DND-41 (cell line): ENCODE data around the gene CREB3L1.
"Not testable (repeated sequence)": the region's sequence is repeated elsewhere in the genome, so short reads cannot be mapped to it uniquely, and the experiment has no call there.

ENCODE experiments used
- ATAC-seq: fragments of 200-7000 bp; cut with Tn5 transposase; 3 replicates; pipeline ENCODE4 v1.9.1; 2021; ENCODE audit warnings: low read depth; ENCODE audit not compliant: insufficient read depth
- DNase-seq: peaks from one replicate; pipeline ENCODE4 v3.0.0-alpha.2; 2020
- H2AFZ ChIP-seq: 2 replicates; pipeline ENCODE4 v1.6.0; 2012; ENCODE audit warnings: low read depth, low read length
- H3K27ac ChIP-seq: 2 replicates; pipeline ENCODE4 v1.5.1; 2012; ENCODE audit warnings: low read length, inconsistent platforms
- H3K27me3 ChIP-seq: fragments of 200-600 bp; sonication (generic); 2 replicates; pipeline ENCODE4 v1.6.0; 2012; ENCODE audit warnings: low read length, mild to moderate bottlenecking, inconsistent platforms; ENCODE audit not compliant: insufficient read depth, poor library complexity
- H3K36me3 ChIP-seq: 2 replicates; pipeline ENCODE4 v1.5.1; 2012; ENCODE audit warnings: low read length, inconsistent platforms; ENCODE audit not compliant: insufficient read depth
- H3K4me1 ChIP-seq: 2 replicates; pipeline ENCODE4 v1.5.1; 2012; ENCODE audit warnings: mild to moderate bottlenecking, low read length; ENCODE audit not compliant: insufficient read depth
- H3K4me2 ChIP-seq: 2 replicates; pipeline ENCODE4 v1.6.0; 2012; ENCODE audit warnings: mild to moderate bottlenecking, moderate library complexity, low read length, inconsistent platforms; ENCODE audit not compliant: insufficient read depth
- H3K4me3 ChIP-seq, 2 experiments: fragments of 200-600 bp in 1 of 2; shearing (Covaris generic) in 1 of 2; 2 replicates each; pipeline ENCODE4 v1.5.1; 2012 to 2016; ENCODE audit warnings: inconsistent platforms in 2 of 2, low read length in 2 of 2, mild to moderate bottlenecking in 2 of 2, low read depth in 1 of 2, moderate library complexity in 1 of 2
- H3K79me2 ChIP-seq: 2 replicates; pipeline ENCODE4 v1.6.0; 2012; ENCODE audit warnings: low read length, inconsistent platforms; ENCODE audit not compliant: insufficient read depth
- H3K9ac ChIP-seq: 2 replicates; pipeline ENCODE4 v1.6.0; 2012; ENCODE audit warnings: low read depth, mild to moderate bottlenecking, inconsistent platforms, low read length, moderate library complexity
- H3K9me3 ChIP-seq: 2 replicates; pipeline ENCODE4 v1.5.1; 2012; ENCODE audit warnings: low read length, moderate library complexity, mild to moderate bottlenecking, inconsistent platforms; ENCODE audit not compliant: insufficient read depth, severe bottlenecking
- H4K20me1 ChIP-seq: 2 replicates; pipeline ENCODE4 v1.6.0; 2012; ENCODE audit warnings: low read length; ENCODE audit not compliant: insufficient read depth
- EZH2 ChIP-seq: IDR thresholded peaks from 3 replicates; pipeline ENCODE4 v1.6.1; 2012; ENCODE audit warnings: borderline replicate concordance, low read depth, mild to moderate bottlenecking, moderate library complexity, low read length, inconsistent platforms; ENCODE audit not compliant: severe bottlenecking
- TF ChIP-seq, protein P1 (sequence below): IDR thresholded peaks from 2 replicates; pipeline ENCODE4 v1.5.1; 2012; ENCODE audit warnings: borderline replicate concordance, low read length, moderate library complexity, mild to moderate bottlenecking; ENCODE audit not compliant: poor library complexity, severe bottlenecking; ENCODE audit errors: extremely low read depth

The CREB3L1 gene

DNA sequence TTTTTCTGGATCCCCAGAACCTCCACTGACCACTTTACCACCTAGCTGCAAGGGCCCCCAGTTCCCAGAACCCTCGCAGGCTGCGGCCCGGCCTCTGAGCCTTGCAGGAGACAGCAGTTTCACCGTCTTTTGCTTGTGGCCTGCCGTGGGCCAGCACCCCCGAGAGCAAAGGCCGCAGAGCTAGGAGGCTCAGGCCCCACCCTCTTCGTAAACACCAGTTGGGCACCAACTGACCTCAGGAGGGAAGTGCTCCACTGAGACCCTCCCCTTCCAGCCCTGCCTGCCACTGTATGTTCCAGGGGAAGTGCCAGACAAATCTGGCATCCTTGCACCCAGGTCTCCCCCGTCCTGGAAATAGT lies 23.4 kb upstream of the CREB3L1 start:
- no peaks in the 10 kb centered on the region for H3K79me2 ChIP-seq
- H3K4me1 ChIP-seq, result no peaks in the 10 kb centered on the region
- no peak overlapping the region for H3K9ac ChIP-seq
- no peak overlapping the region for H3K4me3 ChIP-seq
- H4K20me1 ChIP-seq, result no peaks in the 10 kb centered on the region
- H2AFZ ChIP-seq, result no peak overlapping the region
- no peak overlapping the region for H3K27ac ChIP-seq
- H3K27me3 ChIP-seq, result no peaks in the 10 kb centered on the region
- H3K4me2 ChIP-seq, result no peak overlapping the region
- DNase-seq (no peak), ATAC-seq (no peak)
- H3K36me3 ChIP-seq, result no peaks in the 10 kb centered on the region
- no peak for TF ChIP-seq EZH2
- TF ChIP-seq, protein P1, sequence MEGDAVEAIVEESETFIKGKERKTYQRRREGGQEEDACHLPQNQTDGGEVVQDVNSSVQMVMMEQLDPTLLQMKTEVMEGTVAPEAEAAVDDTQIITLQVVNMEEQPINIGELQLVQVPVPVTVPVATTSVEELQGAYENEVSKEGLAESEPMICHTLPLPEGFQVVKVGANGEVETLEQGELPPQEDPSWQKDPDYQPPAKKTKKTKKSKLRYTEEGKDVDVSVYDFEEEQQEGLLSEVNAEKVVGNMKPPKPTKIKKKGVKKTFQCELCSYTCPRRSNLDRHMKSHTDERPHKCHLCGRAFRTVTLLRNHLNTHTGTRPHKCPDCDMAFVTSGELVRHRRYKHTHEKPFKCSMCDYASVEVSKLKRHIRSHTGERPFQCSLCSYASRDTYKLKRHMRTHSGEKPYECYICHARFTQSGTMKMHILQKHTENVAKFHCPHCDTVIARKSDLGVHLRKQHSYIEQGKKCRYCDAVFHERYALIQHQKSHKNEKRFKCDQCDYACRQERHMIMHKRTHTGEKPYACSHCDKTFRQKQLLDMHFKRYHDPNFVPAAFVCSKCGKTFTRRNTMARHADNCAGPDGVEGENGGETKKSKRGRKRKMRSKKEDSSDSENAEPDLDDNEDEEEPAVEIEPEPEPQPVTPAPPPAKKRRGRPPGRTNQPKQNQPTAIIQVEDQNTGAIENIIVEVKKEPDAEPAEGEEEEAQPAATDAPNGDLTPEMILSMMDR, result no peak
- H3K9me3 ChIP-seq, result no peaks in the 10 kb centered on the region

DNA sequence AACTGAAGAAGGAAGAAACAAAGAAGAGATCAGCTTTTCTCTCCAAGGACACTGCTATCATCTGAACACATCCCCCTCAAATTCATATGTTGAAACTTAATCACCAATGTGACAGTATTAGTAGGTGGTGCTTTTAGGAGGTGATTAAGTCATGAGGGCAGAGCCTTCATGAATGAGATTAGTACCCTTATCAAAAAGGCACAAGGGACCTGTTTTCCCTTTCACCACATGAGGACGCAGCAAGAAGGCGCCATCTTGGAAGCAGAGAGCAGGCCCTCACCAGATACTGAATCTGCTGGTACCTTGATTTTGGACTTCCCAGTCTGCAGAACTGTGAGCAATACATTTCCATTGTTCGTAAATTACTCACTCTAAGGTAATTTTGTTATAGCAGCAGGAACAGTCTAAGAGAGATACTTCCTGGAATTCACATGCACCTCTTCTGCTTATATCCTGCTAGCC lies 20.9 kb upstream of the CREB3L1 start:
- no peak for TF ChIP-seq EZH2
- TF ChIP-seq, protein P1, result no peak
- Histone ChIP-seq H3K27me3 (no peaks in the 10 kb centered on the region), H2AFZ (no peak overlapping the region), H3K9ac (no peak overlapping the region), H3K9me3 (no peaks in the 10 kb centered on the region), H3K4me3 (no peak overlapping the region), H3K4me1 (no peaks in the 10 kb centered on the region), H3K4me2 (no peak overlapping the region), H3K36me3 (no peaks in the 10 kb centered on the region), H3K27ac (no peak overlapping the region), H3K79me2 (no peaks in the 10 kb centered on the region), H4K20me1 (no peaks in the 10 kb centered on the region)
- DNase-seq (no peak), ATAC-seq (no peak)

DNA sequence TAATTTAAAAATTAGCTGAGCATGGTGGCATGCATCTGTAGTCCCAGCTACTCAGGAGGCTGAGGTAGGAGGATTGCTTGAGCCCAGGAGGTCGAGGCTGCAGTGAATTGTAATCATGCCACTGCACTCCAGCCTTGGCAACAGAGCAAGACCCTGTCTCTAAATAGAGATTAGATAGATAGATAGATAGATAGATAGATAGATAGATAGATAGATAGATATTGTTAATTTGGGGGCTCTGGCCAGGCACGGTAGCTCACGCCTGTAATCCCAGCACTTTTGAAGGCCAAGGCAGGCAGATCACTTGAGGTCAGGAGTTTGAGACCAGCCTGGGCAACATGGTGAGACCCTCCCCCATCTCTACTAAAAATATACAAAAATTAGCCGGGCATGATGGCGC lies 18.1 kb upstream of the CREB3L1 start:
- not testable (repeated sequence) for H3K27ac ChIP-seq, H3K4me2 ChIP-seq, H4K20me1 ChIP-seq, H3K36me3 ChIP-seq, DNase-seq, H3K4me3 ChIP-seq, H3K4me1 ChIP-seq, ATAC-seq, H3K9ac ChIP-seq, H3K79me2 ChIP-seq, H3K27me3 ChIP-seq, H2AFZ ChIP-seq, H3K9me3 ChIP-seq

DNA sequence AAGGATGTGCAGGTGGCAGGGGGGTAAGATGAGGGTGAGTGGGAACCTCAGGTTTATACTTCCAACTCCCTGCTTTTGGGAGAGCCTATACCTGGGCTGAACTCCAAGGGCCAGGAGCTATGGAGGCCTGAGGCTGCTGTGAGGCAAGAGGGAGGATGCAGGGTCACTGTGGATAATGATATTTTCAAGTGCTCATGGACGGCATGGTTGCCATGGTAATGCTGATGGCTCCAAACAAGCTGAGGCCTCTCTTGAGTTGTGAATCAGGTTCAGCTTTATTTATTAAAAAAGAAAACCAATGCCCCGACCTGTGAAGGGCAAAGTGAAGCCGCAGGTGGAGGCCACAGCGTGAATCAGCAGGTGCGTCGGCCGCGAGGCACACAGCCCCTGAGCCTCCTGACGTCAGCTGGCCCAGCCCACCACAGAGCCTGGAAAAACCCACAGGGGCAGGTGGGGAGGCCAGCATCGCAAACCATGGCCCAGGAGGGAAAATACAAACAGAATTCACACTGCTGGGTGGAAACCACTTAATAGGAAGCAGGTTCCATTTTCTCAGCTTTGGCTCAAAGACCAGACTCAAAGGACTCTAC lies 17.4 kb upstream of the CREB3L1 start:
- peak; percentile 30 for DNase-seq
- no peaks in the 10 kb centered on the region for H4K20me1 ChIP-seq
- no peaks in the 10 kb centered on the region for H3K79me2 ChIP-seq
- peak; percentile 61 for ATAC-seq
- no peak overlapping the region for H3K27ac ChIP-seq
- H3K27me3 ChIP-seq, result no peaks in the 10 kb centered on the region
- no peaks in the 10 kb centered on the region for H3K36me3 ChIP-seq
- TF ChIP-seq, protein P1, result no peak
- no peak for TF ChIP-seq EZH2
- no peaks in the 10 kb centered on the region for H3K9me3 ChIP-seq
- H3K4me2 ChIP-seq, result no peak overlapping the region
- H3K9ac ChIP-seq, result no peak overlapping the region
- H3K4me3 ChIP-seq, result no peak overlapping the region
- H2AFZ ChIP-seq, result no peak overlapping the region
- H3K4me1 ChIP-seq, result no peaks in the 10 kb centered on the region
